Spleen (tissue), 11 donors: ENCODE measurements around the gene GSTA2. TPM values are rescaled to one million over a fixed set of nuclear protein-coding genes. Genes with fewer than 3 reads are reported as not detected.
"Not testable (repeated sequence)": the region's sequence is repeated elsewhere in the genome, so short reads cannot be mapped to it uniquely, and the experiment has no call there.

Experiments
- DNase-seq: peaks from one replicate; pipeline ENCODE4 v3.0.0-alpha.2; 2020
- H3K27ac ChIP-seq, 8 donors: fragments of 200-600 bp; sonication (generic) in 7 of 8; 1 replicate in 4 of 8; 2 replicates in 4 of 8; pipeline versions ENCODE4 v1.5.0 to v1.8.0; 2016 to 2021; ENCODE audit warnings: inconsistent platforms in 4 of 8, mild to moderate bottlenecking in 4 of 8, moderate library complexity in 1 of 8
- H3K27me3 ChIP-seq, 7 donors: fragments of 200-600 bp; sonication (generic) in 6 of 7; replicated peaks in 1 of 7; 1 replicate in 4 of 7; 2 replicates in 3 of 7; pipeline versions ENCODE4 v1.5.0 to v1.8.0; 2016 to 2021; ENCODE audit warnings: inconsistent platforms in 3 of 7, mild to moderate bottlenecking in 1 of 7
- H3K36me3 ChIP-seq, 6 donors: fragments of 200-600 bp; sonication (generic) in 5 of 6; 1 replicate in 4 of 6; 2 replicates in 2 of 6; pipeline versions ENCODE4 v1.5.0 to v1.8.0; 2016 to 2021; ENCODE audit warnings: inconsistent platforms in 2 of 6
- H3K4me1 ChIP-seq, 6 donors: fragments of 200-600 bp; sonication (generic) in 5 of 6; 1 replicate in 3 of 6; 2 replicates in 3 of 6; pipeline versions ENCODE4 v1.5.0 to v1.8.0; 2016 to 2021; ENCODE audit warnings: inconsistent platforms in 3 of 6
- H3K4me3 ChIP-seq, 8 donors: fragments of 200-600 bp; sonication (generic) in 7 of 8; 1 replicate in 4 of 8; 2 replicates in 4 of 8; pipeline versions ENCODE4 v1.5.0 to v1.8.0; 2016 to 2021; ENCODE audit warnings: inconsistent platforms in 4 of 8, mild to moderate bottlenecking in 4 of 8, moderate library complexity in 2 of 8
- H3K9me3 ChIP-seq, 8 donors: fragments of 200-600 bp; sonication (generic) in 7 of 8; 1 replicate in 4 of 8; 2 replicates in 4 of 8; pipeline versions ENCODE4 v1.5.0 to v1.8.0; 2016 to 2021; ENCODE audit warnings: inconsistent platforms in 4 of 8
- POLR2A ChIP-seq, 3 donors: fragments of 450-650 bp; IDR thresholded peaks; one replicate each; pipeline ENCODE4 v1.5.1; 2017; ENCODE audit warnings: antibody characterized with exemption in 3 of 3, mild to moderate bottlenecking in 1 of 3
- POLR2AphosphoS5 ChIP-seq, 3 donors: sonication (generic); formaldehyde crosslinking; IDR thresholded peaks; one replicate each; pipeline ENCODE4 v1.5.1; 2017; ENCODE audit warnings: antibody characterized with exemption in 3 of 3
- WGBS, 5 donors: extraction: QIAGEN DNeasy Blood & Tissue Kit in 3 of 5; methylation state at CpG; one replicate each; pipeline versions ENCODE4 v1.1.5 to v1.1.7; 2013 to 2018; 5-methylcytosine and 5-hydroxymethylcytosine counted together
- intact Hi-C: fragments of 100-400 bp; cut with DNase I; formaldehyde crosslinking; loops from one replicate; pipeline ENCODE4 v1.15.0; 2023; ENCODE audit warnings: low total_unique reads
- polyA plus RNA-seq, 3 donors: library from polyadenylated mRNA; stranded (reverse); fragments of 200-250 nt; gene quantifications; one replicate each; pipeline ENCODE4 v1.2.1, GENCODE V29; 2013
- total RNA-seq, 7 donors: library from RNA; depleted of rRNA in 3 of 7; stranded (reverse); fragments of >200 nt in 3 of 7; fragmentation: NEBNext Ultra II Directional in 4 of 7; extraction: Animal tissue kit (Norgen Biotek cat#: 25700) in 4 of 7; gene quantifications; one replicate each; pipeline versions ENCODE4 v1.1.0 to v1.2.1, GENCODE V29; 2016 to 2021
- TF ChIP-seq, protein P1 (sequence below), 11 experiments: fragments of 200-600 bp in 7 of 11; fragments of 450-650 bp in 4 of 11; sonication (generic) in 4 of 11; IDR thresholded peaks in 8 of 11; conservative IDR thresholded peaks in 3 of 11; 1 replicate in 7 of 11; 2 replicates in 4 of 11; pipeline versions ENCODE4 v1.4.0 to v1.8.0; 2016 to 2021; ENCODE audit warnings: antibody characterized with exemption in 11 of 11, inconsistent platforms in 4 of 11, mild to moderate bottlenecking in 1 of 11
- donor health status: healthy with polysubstance abuse.
- donor health status: DM: no; HTN: no; CAD: no; lungs with moderate emphysema.
- donor health status: DM: no; HTN: no; CAD: no.
- donor health status: Bipolar disorder and iron deficiency.
- donor health status: healthy.
- donor health status: DM: no; HTN: no; CAD: no.
- donor health status: DM: yes; HTN: yes; CAD: no.

GSTA2 gene
- total and polyA plus RNA-seq, 10 donors = not detected

DNA sequence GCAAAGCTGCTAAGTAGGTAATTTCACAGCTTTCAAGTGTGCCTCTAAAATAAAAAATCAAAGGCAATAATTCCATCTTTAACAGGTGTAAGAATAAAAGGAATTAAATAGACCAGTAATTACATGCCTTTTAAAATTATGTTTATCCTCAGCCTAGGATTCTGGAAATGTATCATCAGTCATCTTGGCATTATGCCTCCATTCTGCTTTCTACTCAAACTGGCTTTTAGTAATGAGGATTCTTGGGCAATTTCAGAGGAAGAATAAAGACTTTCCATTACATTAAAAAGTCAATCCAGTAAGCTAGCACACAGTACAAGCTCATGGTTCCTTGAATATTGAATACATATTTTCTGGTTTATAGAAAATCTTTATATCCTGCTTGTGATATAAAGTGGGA lies 44.7 kb downstream of the GSTA2 start:
- Histone ChIP-seq H3K36me3 (no peaks in the 10 kb centered on the region), H3K9me3 (no peaks in the 10 kb centered on the region), H3K4me1 (no peaks in the 10 kb centered on the region), H3K27me3 (no peaks in the 10 kb centered on the region), H3K4me3 (no peak overlapping the region), H3K27ac (no peak overlapping the region)
- DNase-seq = no peak
- TF ChIP-seq, protein P1, sequence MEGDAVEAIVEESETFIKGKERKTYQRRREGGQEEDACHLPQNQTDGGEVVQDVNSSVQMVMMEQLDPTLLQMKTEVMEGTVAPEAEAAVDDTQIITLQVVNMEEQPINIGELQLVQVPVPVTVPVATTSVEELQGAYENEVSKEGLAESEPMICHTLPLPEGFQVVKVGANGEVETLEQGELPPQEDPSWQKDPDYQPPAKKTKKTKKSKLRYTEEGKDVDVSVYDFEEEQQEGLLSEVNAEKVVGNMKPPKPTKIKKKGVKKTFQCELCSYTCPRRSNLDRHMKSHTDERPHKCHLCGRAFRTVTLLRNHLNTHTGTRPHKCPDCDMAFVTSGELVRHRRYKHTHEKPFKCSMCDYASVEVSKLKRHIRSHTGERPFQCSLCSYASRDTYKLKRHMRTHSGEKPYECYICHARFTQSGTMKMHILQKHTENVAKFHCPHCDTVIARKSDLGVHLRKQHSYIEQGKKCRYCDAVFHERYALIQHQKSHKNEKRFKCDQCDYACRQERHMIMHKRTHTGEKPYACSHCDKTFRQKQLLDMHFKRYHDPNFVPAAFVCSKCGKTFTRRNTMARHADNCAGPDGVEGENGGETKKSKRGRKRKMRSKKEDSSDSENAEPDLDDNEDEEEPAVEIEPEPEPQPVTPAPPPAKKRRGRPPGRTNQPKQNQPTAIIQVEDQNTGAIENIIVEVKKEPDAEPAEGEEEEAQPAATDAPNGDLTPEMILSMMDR (IDR thresholded peaks at IDR 0.05 in 8 of 11, conservative IDR thresholded peaks at IDR 0.05 in 3 of 11) = no peak
- no peak for TF ChIP-seq POLR2AphosphoS5 (IDR thresholded peaks at IDR 0.05)
- TF ChIP-seq POLR2A (IDR thresholded peaks at IDR 0.05) = no peak
- intact Hi-C loops = no loop called here

DNA sequence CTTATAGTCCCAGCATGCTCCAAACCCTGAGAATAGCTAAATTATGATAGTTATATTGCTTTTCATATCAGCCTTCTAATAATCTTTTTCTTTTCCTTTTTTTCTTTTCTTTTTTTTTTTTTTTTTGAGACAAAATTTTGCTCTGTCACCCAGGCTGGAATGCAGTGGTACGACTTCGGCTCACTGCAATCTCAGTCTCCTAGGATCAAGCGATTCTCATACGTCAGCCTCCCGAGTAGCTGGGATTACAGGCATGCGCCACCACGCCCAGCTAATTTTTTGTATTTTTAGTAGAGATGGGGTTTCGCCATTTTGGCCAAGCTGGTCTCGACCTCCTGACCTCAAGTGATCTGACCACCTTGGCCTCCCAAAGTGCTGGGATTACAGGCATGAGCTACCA lies 48.5 kb downstream of the GSTA2 start:
- DNase-seq, H3K9me3 ChIP-seq, H3K4me3 ChIP-seq, H3K4me1 ChIP-seq, H3K36me3 ChIP-seq, H3K27me3 ChIP-seq, H3K27ac ChIP-seq, intact Hi-C loops: not testable (repeated sequence)
- WGBS, 5 donors = 87 to 95% (median 93%) methylated on average over 9 of the region's 9 CpGs

DNA sequence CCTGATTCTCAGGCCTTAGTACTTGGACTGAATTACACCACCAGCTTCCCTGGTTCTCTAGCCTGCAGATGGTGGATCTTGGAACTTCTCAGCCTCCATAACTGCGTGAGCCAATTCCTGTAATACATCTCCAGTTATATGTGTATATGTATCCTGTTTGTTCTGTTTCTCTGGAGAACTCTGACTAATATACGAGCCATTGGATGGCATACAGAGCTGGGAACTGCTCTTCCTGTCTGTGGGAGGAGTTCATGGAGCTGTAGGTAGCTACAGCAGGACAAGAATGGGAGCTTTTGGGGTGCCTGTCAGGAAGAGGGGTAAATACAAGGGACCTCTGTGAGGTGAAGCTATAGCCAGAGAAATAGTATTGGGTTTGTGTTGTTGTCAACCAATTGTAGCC lies 51.1 kb downstream of the GSTA2 start:
- TF ChIP-seq POLR2A (IDR thresholded peaks at IDR 0.05) (no peak), POLR2AphosphoS5 (IDR thresholded peaks at IDR 0.05) (no peak)
- TF ChIP-seq, protein P1 (IDR thresholded peaks at IDR 0.05 in 8 of 11, conservative IDR thresholded peaks at IDR 0.05 in 3 of 11) = no peak
- no peaks in the 10 kb centered on the region for H3K4me1 ChIP-seq
- no peak overlapping the region for H3K27ac ChIP-seq
- no peaks in the 10 kb centered on the region for H3K27me3 ChIP-seq
- no peak overlapping the region for H3K4me3 ChIP-seq
- intact Hi-C loops = no loop called here
- WGBS, 5 donors = 81 to 95% (median 85%) methylated on average over 2 of the region's 2 CpGs
- H3K9me3 ChIP-seq = peaks cover 0 to 16% (median 14%) of the 10 kb centered on the region in 8 donors
- no peaks in the 10 kb centered on the region for H3K36me3 ChIP-seq
- no peak for DNase-seq

DNA sequence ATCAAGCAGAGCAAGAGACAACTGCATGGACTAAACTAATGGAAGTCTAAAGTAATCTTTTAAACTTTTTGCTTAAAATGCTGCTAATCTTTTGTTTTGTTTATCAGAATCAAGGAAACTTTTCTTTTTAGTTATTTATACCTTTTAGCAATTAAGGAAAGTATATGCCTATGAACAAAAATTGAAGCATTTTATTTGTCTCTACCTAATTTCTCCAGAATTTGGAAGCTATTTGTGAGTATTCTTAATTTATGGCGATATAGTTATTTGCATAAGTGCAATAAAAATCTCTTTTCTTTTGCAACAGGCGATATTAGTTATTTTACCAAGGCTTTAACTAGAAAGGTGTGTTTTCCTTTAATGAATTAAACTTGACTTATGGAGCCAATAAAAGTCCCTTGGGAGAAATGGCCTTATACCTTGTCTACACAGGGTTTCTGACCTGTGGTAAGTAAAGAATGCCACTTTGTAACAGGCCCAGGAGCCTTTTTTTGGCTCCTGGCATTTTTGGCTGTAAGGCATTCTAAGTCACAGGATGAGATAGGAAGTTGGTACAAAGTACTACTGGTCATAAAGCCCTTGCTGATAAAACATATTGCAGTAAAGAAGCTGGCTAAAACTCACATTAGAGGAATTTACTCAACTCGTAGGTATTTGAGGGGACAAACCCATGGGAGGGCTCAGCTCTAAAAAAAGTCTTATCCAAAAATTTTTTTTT lies 55.2 kb downstream of the GSTA2 start:
- no peaks in the 10 kb centered on the region for H3K4me1 ChIP-seq
- 73 to 90% (median 87%) methylated on average over 3 of the region's 3 CpGs for WGBS, 5 donors
- H3K9me3 ChIP-seq = peaks cover 0 to 17% (median 14%) of the 10 kb centered on the region in 8 donors
- intact Hi-C loops = no loop called here
- H3K27me3 ChIP-seq = no peaks in the 10 kb centered on the region
- H3K36me3 ChIP-seq = no peaks in the 10 kb centered on the region
- TF ChIP-seq POLR2A (IDR thresholded peaks at IDR 0.05) (no peak), POLR2AphosphoS5 (IDR thresholded peaks at IDR 0.05) (no peak)
- TF ChIP-seq, protein P1 (IDR thresholded peaks at IDR 0.05 in 8 of 11, conservative IDR thresholded peaks at IDR 0.05 in 3 of 11) = no peak
- H3K4me3 ChIP-seq = no peak overlapping the region
- no peak for DNase-seq
- H3K27ac ChIP-seq = no peak overlapping the region
